Liver (tissue), 9 donors: ENCODE measurements around the gene SF3B6. TPM values are rescaled to one million over a fixed set of nuclear protein-coding genes. Genes with fewer than 3 reads are reported as not detected.

Experiments used
- DNase-seq: peaks from one replicate; pipeline ENCODE4 v3.0.0-alpha.2; 2017; ENCODE audit warnings: low spot score
- H3K27ac ChIP-seq, 2 donors: one replicate each; pipeline ENCODE4 v1.7.0; 2013; ENCODE audit warnings: inconsistent platforms in 2 of 2, low read length in 2 of 2, control low read depth in 1 of 2, low read depth in 1 of 2, mild to moderate bottlenecking in 1 of 2
- H3K27me3 ChIP-seq, 4 donors: one replicate each; pipeline versions ENCODE4 v1.6.1 to v1.7.0; 2013; ENCODE audit warnings: low read length in 3 of 4, inconsistent platforms in 1 of 4, mild to moderate bottlenecking in 1 of 4, moderate library complexity in 1 of 4; ENCODE audit not compliant: control insufficient read depth in 4 of 4, insufficient read depth in 4 of 4
- H3K36me3 ChIP-seq, 4 donors: one replicate each; pipeline versions ENCODE4 v1.6.1 to v1.7.0; 2013; ENCODE audit warnings: low read length in 3 of 4, mild to moderate bottlenecking in 3 of 4, low read depth in 1 of 4, moderate library complexity in 1 of 4; ENCODE audit not compliant: control insufficient read depth in 4 of 4, insufficient read depth in 3 of 4
- H3K4me1 ChIP-seq, 4 donors: one replicate each; pipeline versions ENCODE4 v1.6.1 to v1.7.0; 2013; ENCODE audit warnings: low read length in 3 of 4, mild to moderate bottlenecking in 3 of 4, moderate library complexity in 1 of 4; ENCODE audit not compliant: control insufficient read depth in 4 of 4, insufficient read depth in 4 of 4
- H3K4me3 ChIP-seq, 3 donors: one replicate each; pipeline versions ENCODE4 v1.6.1 to v1.7.0; 2013; ENCODE audit warnings: low read length in 3 of 3, control low read depth in 1 of 3, low read depth in 1 of 3, mild to moderate bottlenecking in 1 of 3
- H3K9ac ChIP-seq, 2 donors: one replicate each; pipeline ENCODE4 v1.7.0; 2013; ENCODE audit warnings: low read length in 2 of 2, mild to moderate bottlenecking in 2 of 2, moderate library complexity in 2 of 2, control low read depth in 1 of 2, low read depth in 1 of 2
- H3K9me3 ChIP-seq, 4 donors: one replicate each; pipeline versions ENCODE4 v1.6.1 to v1.7.0; 2013; ENCODE audit warnings: low read length in 3 of 4; ENCODE audit not compliant: control insufficient read depth in 4 of 4
- EGR1 ChIP-seq, 2 donors: IDR thresholded peaks; 2 replicates each; pipeline ENCODE4 v1.6.1; 2016 to 2018; ENCODE audit warnings: antibody characterized with exemption in 2 of 2, low read depth in 2 of 2
- FOXA1 ChIP-seq: IDR thresholded peaks from 2 replicates; pipeline ENCODE4 v1.6.1; 2016; ENCODE audit warnings: antibody characterized with exemption
- FOXA2 ChIP-seq: IDR thresholded peaks from 2 replicates; pipeline ENCODE4 v1.6.1; 2016; ENCODE audit warnings: antibody characterized with exemption
- GABPA ChIP-seq, 2 donors: IDR thresholded peaks in 1 of 2; conservative IDR thresholded peaks in 1 of 2; 2 replicates each; pipeline ENCODE4 v1.6.1; 2016; ENCODE audit warnings: antibody characterized with exemption in 2 of 2, mild to moderate bottlenecking in 1 of 2, moderate library complexity in 1 of 2
- HNF4A ChIP-seq, 2 donors: conservative IDR thresholded peaks; 2 replicates each; pipeline ENCODE4 v1.6.1; 2016; ENCODE audit warnings: antibody characterized with exemption in 2 of 2, mild to moderate bottlenecking in 2 of 2
- HNF4G ChIP-seq: IDR thresholded peaks from 2 replicates; pipeline ENCODE4 v1.6.1; 2016; ENCODE audit warnings: antibody characterized with exemption
- JUND ChIP-seq, 2 donors: IDR thresholded peaks; 2 replicates each; pipeline ENCODE4 v1.6.1; 2016; ENCODE audit warnings: antibody characterized with exemption in 2 of 2
- NR2F2 ChIP-seq: IDR thresholded peaks from 2 replicates; pipeline ENCODE4 v1.6.1; 2016; ENCODE audit warnings: antibody characterized with exemption
- RAD21 ChIP-seq, 2 donors: IDR thresholded peaks; 2 replicates each; pipeline ENCODE4 v1.6.1; 2016; ENCODE audit warnings: antibody characterized with exemption in 2 of 2, mild to moderate bottlenecking in 2 of 2
- REST ChIP-seq: IDR thresholded peaks from 2 replicates; pipeline ENCODE4 v1.6.1; 2016; ENCODE audit warnings: antibody characterized with exemption, mild to moderate bottlenecking
- RXRA ChIP-seq, 2 donors: IDR thresholded peaks; 2 replicates each; pipeline ENCODE4 v1.6.1; 2017 to 2018; ENCODE audit warnings: antibody characterized with exemption in 2 of 2, mild to moderate bottlenecking in 1 of 2
- SP1 ChIP-seq: IDR thresholded peaks from 2 replicates; pipeline ENCODE4 v1.6.1; 2018; ENCODE audit warnings: antibody characterized with exemption, mild to moderate bottlenecking
- TAF1 ChIP-seq: conservative IDR thresholded peaks from 2 replicates; pipeline ENCODE4 v1.6.1; 2016; ENCODE audit warnings: antibody characterized with exemption, mild to moderate bottlenecking
- YY1 ChIP-seq: IDR thresholded peaks from 2 replicates; pipeline ENCODE4 v1.6.1; 2016; ENCODE audit warnings: antibody characterized with exemption, mild to moderate bottlenecking
- ZBTB33 ChIP-seq: IDR thresholded peaks from 2 replicates; pipeline ENCODE4 v1.6.1; 2016; ENCODE audit warnings: antibody characterized with exemption
- WGBS: extraction: QIAGEN DNeasy Blood & Tissue Kit; methylation state at CpG from one replicate; pipeline ENCODE4 v1.1.7; 2013; 5-methylcytosine and 5-hydroxymethylcytosine counted together
- polyA plus RNA-seq, 2 donors: library from polyadenylated mRNA; stranded (reverse) in 1 of 2; unstranded in 1 of 2; fragments of 200-250 nt in 1 of 2; fragments of >200 nt in 1 of 2; fragmentation: Nextera tagmentation in 1 of 2; extraction: Ambion mirVana in 1 of 2; gene quantifications; one replicate each; pipeline versions ENCODE4 v1.2.1 to v1.2.3, GENCODE V29; 2013 to 2015
- total RNA-seq, 2 donors: library from RNA; depleted of rRNA; stranded (reverse); fragments of >200 nt; gene quantifications; one replicate each; pipeline ENCODE4 v1.2.3, GENCODE V29; 2014
- TF ChIP-seq, protein P1 (sequence below): IDR thresholded peaks from 2 replicates; pipeline ENCODE4 v1.6.1; 2016; ENCODE audit warnings: antibody characterized with exemption
- TF ChIP-seq, protein P2 (sequence below): IDR thresholded peaks from 2 replicates; pipeline ENCODE4 v1.6.1; 2016; ENCODE audit warnings: antibody characterized with exemption
- donor health status: healthy.
- donor health status: healthy.
- donor health status: healthy.
- donor health status: healthy.
- donor health status: healthy.

SF3B6 gene
- total and polyA plus RNA-seq, 4 donors: 31.0 to 104 (median 75.6) TPM

GRCh38 chr2:24087032-24087431, 10.9 kb upstream of the SF3B6 start:
- Histone ChIP-seq H3K4me1 (peaks cover 0 to 20% (median 15%) of the 10 kb centered on the region in 4 donors), H3K36me3 (no peaks in the 10 kb centered on the region), H3K27me3 (no peaks in the 10 kb centered on the region), H3K9me3 (no peaks in the 10 kb centered on the region), H3K27ac (no peak overlapping the region), H3K9ac (no peak overlapping the region), H3K4me3 (no peak overlapping the region)
- DNase-seq: no peak
- 87% methylated on average over 3 of the region's 3 CpGs for WGBS
- TF ChIP-seq JUND (IDR thresholded peaks at IDR 0.05): no peak
- no peak for TF ChIP-seq EGR1 (IDR thresholded peaks at IDR 0.05; ENCODE audit: low read depth in 2 of 2)
- TF ChIP-seq TAF1: no peak
- no peak for TF ChIP-seq YY1
- no peak for TF ChIP-seq HNF4A (conservative IDR thresholded peaks at IDR 0.05)
- TF ChIP-seq NR2F2: no peak
- TF ChIP-seq FOXA1: no peak
- TF ChIP-seq, protein P1, sequence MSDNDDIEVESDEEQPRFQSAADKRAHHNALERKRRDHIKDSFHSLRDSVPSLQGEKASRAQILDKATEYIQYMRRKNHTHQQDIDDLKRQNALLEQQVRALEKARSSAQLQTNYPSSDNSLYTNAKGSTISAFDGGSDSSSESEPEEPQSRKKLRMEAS: no peak
- TF ChIP-seq FOXA2: no peak
- no peak for TF ChIP-seq REST
- no peak for TF ChIP-seq SP1

- DNase-seq: no peak
- whole genome bisulfite sequencing: 92% methylated on average over 1 of the region's 1 CpG
- Histone ChIP-seq H3K36me3 (no peaks in the 10 kb centered on the region), H3K9me3 (no peaks in the 10 kb centered on the region), H3K4me1 (peaks cover 0 to 21% (median 15%) of the 10 kb centered on the region in 4 donors), H3K27me3 (no peaks in the 10 kb centered on the region), H3K27ac (no peak overlapping the region), H3K4me3 (no peak overlapping the region), H3K9ac (no peak overlapping the region)
- no peak for TF ChIP-seq RXRA (IDR thresholded peaks at IDR 0.05)
- no peak for TF ChIP-seq HNF4A (conservative IDR thresholded peaks at IDR 0.05)
- no peak for TF ChIP-seq EGR1 (IDR thresholded peaks at IDR 0.05; ENCODE audit: low read depth in 2 of 2)
These were observed 10.1 kb upstream of the SF3B6 start for GRCh38 chr2:24086241-24086640.

GRCh38 chr2:24085200-24085489, 9.0 kb upstream of the SF3B6 start:
- TF ChIP-seq EGR1 (IDR thresholded peaks at IDR 0.05; ENCODE audit: low read depth in 2 of 2) (no peak), JUND (IDR thresholded peaks at IDR 0.05) (no peak), ZBTB33 (no peak), YY1 (no peak), HNF4G (no peak), RXRA (IDR thresholded peaks at IDR 0.05) (no peak), GABPA (IDR thresholded peaks at IDR 0.05 in 1 of 2, conservative IDR thresholded peaks at IDR 0.05 in 1 of 2) (no peak), SP1 (no peak), RAD21 (IDR thresholded peaks at IDR 0.05) (no peak), FOXA1 (no peak)
- TF ChIP-seq, protein P2, sequence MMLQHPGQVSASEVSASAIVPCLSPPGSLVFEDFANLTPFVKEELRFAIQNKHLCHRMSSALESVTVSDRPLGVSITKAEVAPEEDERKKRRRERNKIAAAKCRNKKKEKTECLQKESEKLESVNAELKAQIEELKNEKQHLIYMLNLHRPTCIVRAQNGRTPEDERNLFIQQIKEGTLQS: no peak
- TF ChIP-seq, protein P1: no peak
- Histone ChIP-seq H3K27ac (peak overlapping the region; percentile 84 to 87), H3K9ac (peak overlapping the region; percentile 10 to 80), H3K27me3 (no peaks in the 10 kb centered on the region), H3K9me3 (no peaks in the 10 kb centered on the region), H3K4me3 (peak overlapping the region; percentile 49 to 76 (median 58)), H3K4me1 (peaks cover 0 to 21% (median 15%) of the 10 kb centered on the region in 4 donors), H3K36me3 (no peaks in the 10 kb centered on the region)
- DNase-seq: no peak
- 26% methylated on average over 11 of the region's 11 CpGs for WGBS
